ENCODE data around the gene UNC13A. TPM values are rescaled to one million over a fixed set of nuclear protein-coding genes. Genes with fewer than 3 reads are reported as not detected.

UNC13A gene
- total and polyA plus RNA-seq, 2 of the 8 experiments (the other 6 are each of a cell fraction or from before 2014, with no cell fraction given): 13.1 to 47.6 TPM

DNA sequence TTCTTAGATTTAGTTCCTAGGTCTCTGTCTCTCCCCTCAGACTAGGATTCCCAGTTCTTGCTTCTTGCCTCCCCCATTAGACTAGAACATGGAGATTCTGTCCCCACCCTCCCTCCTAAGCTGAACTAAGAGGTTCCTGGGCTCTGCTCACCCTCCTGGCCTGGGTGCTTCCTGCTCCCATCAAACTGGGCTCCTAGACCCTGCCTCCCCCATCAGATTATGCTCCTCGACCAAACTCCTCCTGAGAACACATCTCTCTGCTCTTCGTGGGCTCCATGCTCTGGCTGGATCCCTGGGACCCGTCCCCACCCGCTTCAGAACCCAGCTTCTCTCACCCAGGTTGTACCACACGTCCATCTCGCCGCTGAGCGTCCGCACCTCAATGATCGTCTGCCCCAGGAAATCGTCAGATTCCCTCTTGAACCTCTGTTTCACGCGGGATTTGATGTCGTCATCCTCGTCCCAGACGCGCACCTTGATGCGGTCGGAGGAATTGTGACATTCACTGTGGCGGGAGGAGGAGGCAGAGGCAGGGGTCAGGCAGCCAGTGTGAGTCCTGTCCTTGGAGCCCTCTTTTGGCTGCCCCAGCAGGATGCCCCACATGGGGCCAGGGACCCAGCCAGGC is 42.7 kb downstream of the UNC13A start:
- Histone ChIP-seq H4K91ac (replicated peaks; ENCODE audit: insufficient read length, low read length) (no peak overlapping the region), H3K4me3 (ENCODE audit: extremely low read depth in 1 of 4, insufficient read depth in 2 of 4, low read depth in 3 of 4, low read length in 4 of 4) (no peak overlapping the region), H3K14ac (ENCODE audit: insufficient read length) (no peak overlapping the region), H2BK12ac (ENCODE audit: low read depth, low read length) (no peak overlapping the region), H3K18ac (ENCODE audit: extremely low read depth, low read length) (no peak overlapping the region), H3K56ac (replicated peaks; ENCODE audit: insufficient read length, low read depth, low read length) (no peak overlapping the region), H3K27ac (ENCODE audit: low read depth, low read length) (no peak overlapping the region; the same call in 1 of the 2 replicates), H3K4ac (replicated peaks; ENCODE audit: insufficient read length, low read depth, low read length) (no peak overlapping the region), H3K9me3 (ENCODE audit: insufficient read depth in 2 of 2, low read depth in 1 of 2, low read length in 1 of 2) (no peaks in the 10 kb centered on the region), H3K4me1 (replicated peaks in 1 of 4; ENCODE audit: control insufficient read depth in 3 of 4, insufficient read depth in 4 of 4, low read length in 3 of 4) (peaks cover 0 to 2% (median 0%) of the 10 kb centered on the region in 4 experiments; a peak in 1 of 7 replicates), H3K4me2 (ENCODE audit: insufficient read depth in 1 of 2, low read depth in 2 of 2, low read length in 2 of 2) (no peak overlapping the region), H2BK5ac (ENCODE audit: low read depth, low read length) (no peak overlapping the region), H3K27me3 (replicated peaks in 1 of 4; ENCODE audit: control insufficient read depth in 3 of 4, extremely low read depth in 1 of 4, insufficient read depth in 3 of 4, low read length in 3 of 4) (no peaks in the 10 kb centered on the region), H2BK15ac (ENCODE audit: low read length) (no peak overlapping the region), H2BK20ac (ENCODE audit: low read length) (no peak overlapping the region), H3K36me3 (ENCODE audit: control insufficient read depth in 2 of 4, insufficient read depth in 4 of 4, low read length in 3 of 4) (peaks cover 3 to 37% (median 11%) of the 10 kb centered on the region in 4 experiments; a peak in 6 of 8 replicates), H3K23me2 (ENCODE audit: low read depth, low read length) (peaks cover 8% of the 10 kb centered on the region; the same call in 1 of the 2 replicates), H3K23ac (ENCODE audit: insufficient read length) (no peak overlapping the region), H3K79me2 (ENCODE audit: control insufficient read depth in 1 of 2, insufficient read depth in 2 of 2, low read length in 2 of 2) (no peaks in the 10 kb centered on the region), H2BK120ac (replicated peaks; ENCODE audit: low read depth, low read length) (no peak overlapping the region), H3K9ac (replicated peaks in 1 of 4; ENCODE audit: extremely low read depth in 1 of 4, low read depth in 3 of 4, low read length in 3 of 4) (no peak overlapping the region), H2AK5ac (ENCODE audit: low read depth, low read length) (no peak overlapping the region), H2AFZ (ENCODE audit: low read length) (no peak overlapping the region), H4K5ac (ENCODE audit: insufficient read length, low read depth, low read length) (no peak overlapping the region), H4K8ac (ENCODE audit: extremely low read depth, insufficient read depth, low read length) (no peak overlapping the region), H3K79me1 (ENCODE audit: low read depth, low read length) (peaks cover 2% of the 10 kb centered on the region; the same call in 1 of the 2 replicates), H4K20me1 (replicated peaks in 1 of 2; ENCODE audit: control insufficient read depth in 1 of 2, insufficient read depth in 2 of 2, low read length in 2 of 2) (peaks cover 0 to 9% of the 10 kb centered on the region in 2 experiments)
- FAIRE-seq (no peak), DNase-seq (ENCODE audit: low read depth in 1 of 2, low spot score in 2 of 2) (no peak)
- ChIA-PET POLR2A (ENCODE audit: partially characterized antibody) (interaction anchor here (0.6 to 1.2 kb wide), 2 partner anchors 40 to 96 kb away, joined by 3 read pairs; no protein-coding TSS in a partner anchor), CTCF (ENCODE audit: partially characterized antibody) (interaction anchor here (0.9 to 1.9 kb wide), 4 partner anchors 18 to 121 kb away, joined by 3 to 5 read pairs (median 5); no protein-coding TSS in a partner anchor)
- TF ChIP-seq RFX5 (IDR thresholded peaks at IDR 0.05; ENCODE audit: borderline replicate concordance, low read depth, low read length): no peak
- TF ChIP-seq, protein P1, sequence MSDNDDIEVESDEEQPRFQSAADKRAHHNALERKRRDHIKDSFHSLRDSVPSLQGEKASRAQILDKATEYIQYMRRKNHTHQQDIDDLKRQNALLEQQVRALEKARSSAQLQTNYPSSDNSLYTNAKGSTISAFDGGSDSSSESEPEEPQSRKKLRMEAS (IDR thresholded peaks at IDR 0.05): no peak
- TF ChIP-seq, protein P2, sequence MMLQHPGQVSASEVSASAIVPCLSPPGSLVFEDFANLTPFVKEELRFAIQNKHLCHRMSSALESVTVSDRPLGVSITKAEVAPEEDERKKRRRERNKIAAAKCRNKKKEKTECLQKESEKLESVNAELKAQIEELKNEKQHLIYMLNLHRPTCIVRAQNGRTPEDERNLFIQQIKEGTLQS (IDR thresholded peaks at IDR 0.05; ENCODE audit: insufficient read depth, low read depth, low read length): no peak
- no peak for TF ChIP-seq FOSL1 (IDR thresholded peaks at IDR 0.05; ENCODE audit: insufficient read depth, low read depth, low read length)
- no peak for TF ChIP-seq KDM4A (IDR thresholded peaks at IDR 0.05; ENCODE audit: low read depth, low read length, severe bottlenecking)
- no peak for TF ChIP-seq TAF7 (optimal IDR thresholded peaks at IDR 0.05; ENCODE audit: borderline replicate concordance, low read depth, low read length)
- TF ChIP-seq SP1 (IDR thresholded peaks at IDR 0.05; ENCODE audit: low read depth, low read length): no peak
- TF ChIP-seq TBP (IDR thresholded peaks at IDR 0.05; ENCODE audit: low read depth, low read length): no peak
- TF ChIP-seq SAP30 (IDR thresholded peaks at IDR 0.05; ENCODE audit: insufficient read depth, insufficient replicate concordance, low read length): no peak
- no peak for TF ChIP-seq POLR2AphosphoS5 (IDR thresholded peaks at IDR 0.05; ENCODE audit: low read depth, low read length)
- TF ChIP-seq GTF2F1 (IDR thresholded peaks at IDR 0.05; ENCODE audit: borderline replicate concordance, low read depth, low read length): no peak
- no peak for TF ChIP-seq JUND (IDR thresholded peaks at IDR 0.05; ENCODE audit: low read length)
- WGBS, 2 experiments (ENCODE audit: extremely low coverage in 1 of 2, insufficient coverage in 1 of 2, insufficient read length in 1 of 2, insufficient replicate concordance in 2 of 2, low coverage in 1 of 2, low lambda C conversion rate in 2 of 2, missing lambda C conversion rate in 1 of 2): 95% methylated on average over 13 of the region's 20 CpGs; no CpG with 5 or more reads in 1 of the 2 experiments
